Colonic mucosa (tissue), 4 donors: ENCODE data around the gene OLFM1. TPM values are rescaled to one million over a fixed set of nuclear protein-coding genes. Genes with fewer than 3 reads are reported as not detected.

Source experiments
- DNase-seq: peaks from one replicate; pipeline ENCODE4 v3.0.0-alpha.2; 2020
- H3K27ac ChIP-seq: fragments of 200-600 bp; one replicate; pipeline ENCODE4 v1.8.0; 2021
- H3K27me3 ChIP-seq: fragments of 200-600 bp; one replicate; pipeline ENCODE4 v1.8.0; 2021
- H3K36me3 ChIP-seq: fragments of 200-600 bp; one replicate; pipeline ENCODE4 v1.8.0; 2021
- H3K4me1 ChIP-seq: fragments of 200-600 bp; one replicate; pipeline ENCODE4 v1.8.0; 2021; ENCODE audit warnings: mild to moderate bottlenecking
- H3K4me3 ChIP-seq: fragments of 200-600 bp; one replicate; pipeline ENCODE4 v1.8.0; 2021
- H3K9ac ChIP-seq, 2 donors: one replicate each; pipeline ENCODE4 v1.7.0; 2013; ENCODE audit warnings: control low read depth in 2 of 2, low read depth in 2 of 2, low read length in 2 of 2
- H3K9me3 ChIP-seq: fragments of 200-600 bp; one replicate; pipeline ENCODE4 v1.8.0; 2021
- intact Hi-C: fragments of 100-400 bp; cut with DNase I; formaldehyde crosslinking; loops from one replicate; pipeline ENCODE4 v1.14.1; 2022
- total RNA-seq, 2 donors: library from RNA; stranded (reverse); fragmentation: NEBNext Ultra II Directional in 1 of 2; extraction: Animal tissue kit (Norgen Biotek cat#: 25700) in 1 of 2; gene quantifications; one replicate each; pipeline ENCODE4 v1.2.1, GENCODE V29; 2021
- TF ChIP-seq, protein P1 (sequence below): fragments of 200-600 bp; IDR thresholded peaks from one replicate; pipeline ENCODE4 v1.8.0; 2022; ENCODE audit warnings: antibody characterized with exemption, mild to moderate bottlenecking
- donor health status: healthy.
- donor health status: DM: no; HTN: no; CAD: no.
- donor health status: DM: no; HTN: no; CAD: no.

Gene OLFM1
- total RNA-seq, 2 donors from 2014 or later, result 3.8 to 8.9 TPM

DNA sequence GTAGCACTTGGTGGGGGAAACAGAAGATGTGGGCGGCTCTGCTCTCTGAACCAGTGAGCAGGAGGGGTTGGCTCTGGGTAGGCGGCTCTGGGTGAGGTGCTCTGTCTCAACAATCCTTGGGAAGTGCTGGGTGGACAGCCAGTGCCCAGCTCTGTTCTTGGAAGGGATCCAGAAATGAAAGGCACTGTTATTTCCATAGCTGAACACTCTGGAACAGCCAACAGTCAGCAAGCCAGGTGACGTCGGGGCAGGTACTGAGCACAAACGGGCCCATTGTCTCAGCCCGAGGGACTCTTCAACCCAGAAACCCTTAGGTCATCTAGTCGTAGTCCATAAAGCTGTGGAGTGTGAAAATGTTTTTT is 36.3 kb downstream of the OLFM1 start:
- no peak for DNase-seq
- Histone ChIP-seq H3K27ac (no peak overlapping the region), H3K9me3 (no peaks in the 10 kb centered on the region), H3K27me3 (no peaks in the 10 kb centered on the region), H3K36me3 (no peaks in the 10 kb centered on the region), H3K4me1 (no peaks in the 10 kb centered on the region), H3K9ac (no peak overlapping the region), H3K4me3 (no peak overlapping the region)
- TF ChIP-seq, protein P1, sequence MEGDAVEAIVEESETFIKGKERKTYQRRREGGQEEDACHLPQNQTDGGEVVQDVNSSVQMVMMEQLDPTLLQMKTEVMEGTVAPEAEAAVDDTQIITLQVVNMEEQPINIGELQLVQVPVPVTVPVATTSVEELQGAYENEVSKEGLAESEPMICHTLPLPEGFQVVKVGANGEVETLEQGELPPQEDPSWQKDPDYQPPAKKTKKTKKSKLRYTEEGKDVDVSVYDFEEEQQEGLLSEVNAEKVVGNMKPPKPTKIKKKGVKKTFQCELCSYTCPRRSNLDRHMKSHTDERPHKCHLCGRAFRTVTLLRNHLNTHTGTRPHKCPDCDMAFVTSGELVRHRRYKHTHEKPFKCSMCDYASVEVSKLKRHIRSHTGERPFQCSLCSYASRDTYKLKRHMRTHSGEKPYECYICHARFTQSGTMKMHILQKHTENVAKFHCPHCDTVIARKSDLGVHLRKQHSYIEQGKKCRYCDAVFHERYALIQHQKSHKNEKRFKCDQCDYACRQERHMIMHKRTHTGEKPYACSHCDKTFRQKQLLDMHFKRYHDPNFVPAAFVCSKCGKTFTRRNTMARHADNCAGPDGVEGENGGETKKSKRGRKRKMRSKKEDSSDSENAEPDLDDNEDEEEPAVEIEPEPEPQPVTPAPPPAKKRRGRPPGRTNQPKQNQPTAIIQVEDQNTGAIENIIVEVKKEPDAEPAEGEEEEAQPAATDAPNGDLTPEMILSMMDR, result no peak
- intact Hi-C loops, result no loop called here

DNA sequence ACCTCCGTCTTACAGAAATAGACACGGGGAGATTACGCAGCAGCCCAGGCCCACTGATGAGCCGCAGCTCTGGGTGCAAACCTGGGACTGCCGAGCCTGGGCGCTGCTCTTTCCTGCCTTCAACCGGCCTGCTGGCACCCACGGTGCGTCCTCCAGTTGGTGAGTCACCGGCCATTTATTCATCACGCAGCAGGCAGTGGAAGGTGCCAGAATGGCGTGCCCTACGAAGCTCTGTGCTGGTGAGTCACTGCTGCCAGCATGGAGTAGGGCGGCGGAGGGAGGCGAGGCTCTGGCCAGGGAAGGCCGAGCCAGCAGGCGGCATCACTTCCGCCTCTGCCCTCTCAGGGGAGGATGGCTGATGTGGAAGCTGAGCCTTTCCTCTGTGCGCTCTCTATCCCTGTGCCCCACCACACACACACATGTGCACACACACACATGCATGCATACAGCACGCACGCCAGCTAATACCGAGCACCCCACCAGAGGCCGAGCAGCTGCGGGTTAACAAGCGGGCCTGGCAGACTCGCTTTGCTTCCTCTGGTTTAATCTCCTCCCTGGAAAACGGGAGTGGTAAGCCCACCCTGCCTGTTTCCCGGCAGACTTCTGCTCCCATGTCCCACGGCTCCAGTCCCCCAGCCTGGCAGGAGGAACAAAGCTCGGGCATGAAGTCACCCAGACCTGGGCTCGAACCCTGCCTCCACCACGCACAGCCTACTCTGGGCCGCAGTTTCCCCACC is 39.2 kb downstream of the OLFM1 start:
- no peaks in the 10 kb centered on the region for H3K9me3 ChIP-seq
- no peak overlapping the region for H3K27ac ChIP-seq
- no peak for DNase-seq
- no peaks in the 10 kb centered on the region for H3K36me3 ChIP-seq
- no peaks in the 10 kb centered on the region for H3K27me3 ChIP-seq
- no peaks in the 10 kb centered on the region for H3K4me1 ChIP-seq
- H3K4me3 ChIP-seq, result no peak overlapping the region
- TF ChIP-seq, protein P1, result no peak
- H3K9ac ChIP-seq, result no peak overlapping the region
- intact Hi-C loops, result no loop called here

DNA sequence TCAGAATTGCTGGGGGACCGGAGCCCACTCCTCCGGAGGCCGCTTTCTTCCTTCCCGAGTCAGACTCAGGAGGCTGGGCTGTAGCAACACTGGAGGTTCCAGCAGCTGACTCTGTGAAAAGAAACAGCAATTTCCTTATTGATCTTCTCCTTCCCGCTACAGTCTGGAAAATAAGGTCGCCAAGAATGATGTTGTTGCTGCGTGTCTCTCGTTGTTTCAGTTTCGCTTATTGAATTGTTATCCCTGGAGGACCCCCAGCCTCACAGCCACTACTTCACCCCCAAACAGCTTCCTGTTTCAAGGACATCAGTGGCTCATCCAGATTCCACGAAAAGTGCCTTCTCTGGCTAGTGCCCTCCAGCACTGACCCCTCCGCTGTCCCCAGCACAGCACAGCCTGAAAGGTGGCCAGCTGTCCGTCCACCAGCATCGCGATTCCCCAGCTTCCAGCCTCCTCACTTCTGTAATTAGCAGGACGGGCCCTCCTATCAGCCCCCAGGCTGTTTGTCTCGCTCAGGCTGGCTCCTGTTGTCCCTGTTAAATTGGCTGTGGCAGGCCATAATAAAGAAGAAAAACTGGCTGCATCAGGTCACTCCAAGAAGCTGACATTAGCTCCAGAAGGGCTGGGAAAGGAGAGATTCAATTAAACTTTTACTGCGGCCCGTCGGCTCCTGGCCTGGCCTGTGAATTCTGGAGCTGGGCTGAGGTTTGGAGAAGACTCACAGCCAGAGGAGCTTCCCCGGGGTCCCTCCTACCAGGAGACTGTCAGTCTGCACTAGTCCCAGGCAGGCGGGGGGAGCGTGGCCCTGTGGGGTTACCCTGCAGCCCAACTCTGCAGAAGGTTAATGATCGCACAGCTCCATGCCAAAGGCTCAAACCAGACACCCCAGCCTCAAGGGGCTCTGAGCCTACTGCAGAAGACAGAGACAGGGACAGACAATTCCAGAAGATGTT is 40.5 kb downstream of the OLFM1 start:
- TF ChIP-seq, protein P1, result no peak
- Histone ChIP-seq H3K9me3 (no peaks in the 10 kb centered on the region), H3K27ac (no peak overlapping the region), H3K4me1 (no peaks in the 10 kb centered on the region), H3K4me3 (no peak overlapping the region), H3K27me3 (no peaks in the 10 kb centered on the region), H3K36me3 (no peaks in the 10 kb centered on the region), H3K9ac (no peak overlapping the region)
- intact Hi-C loops, result no loop called here
- DNase-seq, result no peak

DNA sequence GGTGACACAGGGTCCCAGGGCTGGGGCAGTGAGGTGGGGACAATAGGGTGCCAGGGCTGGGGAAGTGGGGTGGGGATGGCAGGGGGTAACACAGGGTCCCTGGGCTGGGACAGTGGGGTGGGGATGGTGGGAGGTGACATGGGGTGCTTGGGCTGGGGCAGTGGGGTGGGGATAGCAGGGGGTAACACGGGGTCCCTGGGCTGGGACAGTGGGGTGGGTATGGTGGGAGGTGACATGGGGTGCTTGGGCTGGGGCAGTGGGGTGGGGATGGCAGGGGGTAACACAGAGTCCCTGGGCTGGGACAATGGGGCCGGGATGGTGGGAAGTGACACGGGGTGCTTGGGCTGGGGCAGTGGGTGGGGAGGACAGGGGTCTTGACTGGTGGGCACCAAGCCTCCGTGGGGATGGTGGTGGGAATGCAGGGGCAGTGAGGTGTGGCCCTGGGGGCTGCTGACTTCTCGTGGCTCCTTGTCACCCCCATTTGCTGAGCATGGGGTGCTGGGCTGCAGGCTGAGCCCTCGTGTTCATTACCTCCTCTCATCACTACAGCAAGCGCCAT is 41.7 kb downstream of the OLFM1 start:
- no peaks in the 10 kb centered on the region for H3K36me3 ChIP-seq
- H3K27me3 ChIP-seq, result no peaks in the 10 kb centered on the region
- TF ChIP-seq, protein P1, result no peak
- H3K4me3 ChIP-seq, result no peak overlapping the region
- no peak overlapping the region for H3K9ac ChIP-seq
- no peaks in the 10 kb centered on the region for H3K9me3 ChIP-seq
- intact Hi-C loops, result no loop called here
- H3K27ac ChIP-seq, result no peak overlapping the region
- H3K4me1 ChIP-seq, result no peaks in the 10 kb centered on the region
- no peak for DNase-seq

DNA sequence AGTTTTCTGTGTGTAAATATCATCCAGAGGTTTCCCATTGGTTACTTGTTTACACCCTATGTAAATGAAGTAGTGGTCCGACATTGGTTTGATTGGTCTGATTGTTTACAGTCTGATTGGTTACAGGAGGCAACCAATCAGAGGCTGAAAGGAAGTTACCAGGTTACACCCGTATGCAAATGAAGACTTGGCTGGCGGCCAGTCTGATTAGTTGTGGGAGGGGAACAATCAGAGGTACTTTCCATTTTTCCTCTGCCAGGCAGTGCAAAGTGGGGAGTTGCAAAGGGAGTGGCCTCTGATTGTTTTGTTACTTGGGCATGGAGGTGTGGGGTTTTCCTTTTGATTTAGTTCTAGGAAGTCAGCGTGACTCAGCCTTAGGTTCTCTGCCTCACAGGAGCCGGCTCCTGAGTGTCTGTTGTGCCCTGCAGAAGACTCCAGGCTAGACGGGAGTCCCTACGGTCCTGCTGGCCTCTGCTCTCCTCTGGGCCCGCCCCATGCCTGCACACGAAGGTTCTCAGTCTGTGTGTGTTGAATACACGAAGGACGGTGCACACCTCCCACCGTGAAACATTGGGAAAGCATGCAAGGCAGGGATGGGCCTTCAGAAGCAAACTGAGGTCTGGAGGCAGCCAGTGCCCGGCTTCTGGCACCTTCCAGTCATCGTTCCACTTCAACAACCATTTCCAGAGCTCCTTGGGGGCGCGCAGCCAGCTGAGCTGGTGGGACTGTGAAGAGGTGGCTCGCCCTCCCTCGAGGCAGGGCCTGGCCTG is 42.9 kb downstream of the OLFM1 start:
- no peaks in the 10 kb centered on the region for H3K9me3 ChIP-seq
- H3K4me3 ChIP-seq, result no peak overlapping the region
- intact Hi-C loops, result no loop called here
- no peaks in the 10 kb centered on the region for H3K4me1 ChIP-seq
- TF ChIP-seq, protein P1, result no peak
- H3K9ac ChIP-seq, result no peak overlapping the region
- H3K27me3 ChIP-seq, result no peaks in the 10 kb centered on the region
- H3K36me3 ChIP-seq, result no peaks in the 10 kb centered on the region
- H3K27ac ChIP-seq, result no peak overlapping the region
- peak; percentile 26 for DNase-seq
